Lower lobe of right lung (tissue), 2 donors: Measurements from ENCODE around the gene TMEM139. TPM values are rescaled to one million over a fixed set of nuclear protein-coding genes. Genes with fewer than 3 reads are reported as not detected.

ENCODE experiments used
- ATAC-seq, 2 donors: fragments of 200-7000 bp; cut with Tn5 transposase; one replicate each; pipeline ENCODE4 v1.9.1; 2020 to 2022; ENCODE audit warnings: mild to moderate bottlenecking in 2 of 2, moderate library complexity in 2 of 2
- DNase-seq: peaks from one replicate; pipeline ENCODE4 v3.0.0-alpha.2; 2020
- H3K27ac ChIP-seq: fragments of 200-600 bp; one replicate; pipeline ENCODE4 v1.8.0; 2022
- H3K27me3 ChIP-seq: fragments of 200-600 bp; one replicate; pipeline ENCODE4 v1.8.0; 2022; ENCODE audit warnings: low read depth
- H3K36me3 ChIP-seq: fragments of 200-600 bp; one replicate; pipeline ENCODE4 v1.8.0; 2022; ENCODE audit warnings: mild to moderate bottlenecking
- H3K4me1 ChIP-seq: fragments of 200-600 bp; one replicate; pipeline ENCODE4 v1.8.0; 2022
- H3K4me3 ChIP-seq: fragments of 200-600 bp; one replicate; pipeline ENCODE4 v1.8.0; 2022; ENCODE audit warnings: mild to moderate bottlenecking
- H3K9me3 ChIP-seq: fragments of 200-600 bp; one replicate; pipeline ENCODE4 v1.8.0; 2022
- intact Hi-C: fragments of 100-400 bp; cut with DNase I; formaldehyde crosslinking; loops from one replicate; pipeline ENCODE4 v1.11.0; 2022
- total RNA-seq: library from RNA; stranded (reverse); fragmentation: NEBNext Ultra II Directional; extraction: Animal tissue kit (Norgen Biotek cat#: 25700); gene quantifications from one replicate; pipeline ENCODE4 v1.2.1, GENCODE V29; 2021
- TF ChIP-seq, protein P1 (sequence below): fragments of 200-600 bp; IDR thresholded peaks from one replicate; pipeline ENCODE4 v1.8.0; 2022; ENCODE audit warnings: antibody characterized with exemption, mild to moderate bottlenecking
- donor health status: DM: no; HTN: yes; CAD: no; lungs with severe emphysema.

TMEM139 gene
- total RNA-seq, 1 donor from 2014 or later = 25.9 TPM

DNA sequence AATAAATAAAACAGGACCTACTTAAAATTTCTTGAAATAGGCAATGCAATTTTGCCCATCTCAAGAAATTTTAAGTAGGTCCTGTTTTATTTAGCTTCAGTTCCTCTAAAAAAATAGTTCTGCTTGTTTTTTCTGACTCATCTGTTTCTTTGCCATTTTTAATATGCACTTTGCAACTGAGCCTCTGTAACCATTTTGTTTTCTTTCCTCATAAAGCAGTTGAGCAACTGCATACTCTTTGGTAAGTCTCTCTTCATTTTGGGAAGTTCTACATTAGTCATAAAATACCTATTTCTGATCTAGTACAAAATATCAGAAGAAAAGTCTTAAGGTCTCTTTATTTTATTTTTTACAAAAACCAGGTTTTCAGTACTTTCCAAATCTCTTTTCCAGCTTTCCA lies 44.9 kb upstream of the TMEM139 start:
- ATAC-seq = peak; percentile 53 to 63
- no peaks in the 10 kb centered on the region for H3K4me1 ChIP-seq
- intact Hi-C loops = loop anchor here (5.0 to 10.0 kb wide), 2 partner anchors 67 to 175 kb away; no protein-coding TSS in a partner anchor
- no peak for DNase-seq
- H3K4me3 ChIP-seq = no peak overlapping the region
- H3K9me3 ChIP-seq = no peaks in the 10 kb centered on the region
- TF ChIP-seq, protein P1, sequence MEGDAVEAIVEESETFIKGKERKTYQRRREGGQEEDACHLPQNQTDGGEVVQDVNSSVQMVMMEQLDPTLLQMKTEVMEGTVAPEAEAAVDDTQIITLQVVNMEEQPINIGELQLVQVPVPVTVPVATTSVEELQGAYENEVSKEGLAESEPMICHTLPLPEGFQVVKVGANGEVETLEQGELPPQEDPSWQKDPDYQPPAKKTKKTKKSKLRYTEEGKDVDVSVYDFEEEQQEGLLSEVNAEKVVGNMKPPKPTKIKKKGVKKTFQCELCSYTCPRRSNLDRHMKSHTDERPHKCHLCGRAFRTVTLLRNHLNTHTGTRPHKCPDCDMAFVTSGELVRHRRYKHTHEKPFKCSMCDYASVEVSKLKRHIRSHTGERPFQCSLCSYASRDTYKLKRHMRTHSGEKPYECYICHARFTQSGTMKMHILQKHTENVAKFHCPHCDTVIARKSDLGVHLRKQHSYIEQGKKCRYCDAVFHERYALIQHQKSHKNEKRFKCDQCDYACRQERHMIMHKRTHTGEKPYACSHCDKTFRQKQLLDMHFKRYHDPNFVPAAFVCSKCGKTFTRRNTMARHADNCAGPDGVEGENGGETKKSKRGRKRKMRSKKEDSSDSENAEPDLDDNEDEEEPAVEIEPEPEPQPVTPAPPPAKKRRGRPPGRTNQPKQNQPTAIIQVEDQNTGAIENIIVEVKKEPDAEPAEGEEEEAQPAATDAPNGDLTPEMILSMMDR = no peak
- no peaks in the 10 kb centered on the region for H3K36me3 ChIP-seq
- H3K27me3 ChIP-seq = no peaks in the 10 kb centered on the region
- peak overlapping the region; percentile 61 for H3K27ac ChIP-seq

DNA sequence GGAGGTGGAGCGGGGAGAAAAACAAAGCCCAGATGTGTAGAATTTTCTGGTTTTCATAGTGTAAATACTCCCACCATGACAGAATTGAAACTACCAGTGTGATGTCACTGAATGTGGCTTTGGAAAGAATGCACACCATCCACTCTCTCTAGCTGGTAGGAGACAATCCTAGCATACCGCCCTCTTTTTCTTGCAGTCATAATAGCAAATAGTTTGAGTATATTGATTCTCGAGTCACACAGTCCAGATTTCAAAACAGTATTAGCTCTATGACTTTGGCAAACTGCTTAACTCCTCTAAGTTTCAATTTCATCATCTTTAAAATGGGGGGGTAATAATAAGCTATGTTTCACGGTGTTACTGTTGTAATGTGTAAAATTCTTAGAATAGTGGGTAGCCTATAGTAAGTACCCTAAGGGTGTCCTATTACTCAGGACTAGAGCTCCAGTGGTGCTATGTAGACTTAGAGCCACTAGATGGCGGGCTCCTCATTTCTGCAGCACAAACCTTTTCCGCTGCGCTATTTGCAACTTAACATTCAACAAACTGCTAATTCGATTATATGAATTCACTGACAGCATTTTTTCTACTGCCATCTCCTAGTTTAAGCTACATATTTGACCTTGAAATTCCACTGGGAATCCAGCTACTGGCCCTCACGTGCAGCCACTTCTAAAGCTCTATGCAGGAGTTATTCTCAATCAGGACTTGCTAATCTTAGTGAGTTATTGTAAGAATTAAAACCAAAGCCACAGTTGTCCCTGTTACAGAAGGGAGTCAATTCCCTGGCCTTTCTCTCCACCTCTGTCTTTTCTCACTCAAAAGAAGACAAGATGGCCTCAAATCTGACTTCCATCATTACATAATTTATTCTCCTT lies 44.2 kb upstream of the TMEM139 start:
- no peaks in the 10 kb centered on the region for H3K4me1 ChIP-seq
- H3K36me3 ChIP-seq = no peaks in the 10 kb centered on the region
- no peaks in the 10 kb centered on the region for H3K9me3 ChIP-seq
- H3K4me3 ChIP-seq = no peak overlapping the region
- intact Hi-C loops = loop anchor here (5.0 to 10.0 kb wide), 2 partner anchors 67 to 174 kb away; no protein-coding TSS in a partner anchor
- DNase-seq (no peak), ATAC-seq (peak; percentile 92 to 95)
- TF ChIP-seq, protein P1 = peak; percentile 91
- no peaks in the 10 kb centered on the region for H3K27me3 ChIP-seq
- H3K27ac ChIP-seq = peak overlapping the region; percentile 61

- Histone ChIP-seq H3K4me3 (no peak overlapping the region), H3K36me3 (no peaks in the 10 kb centered on the region), H3K27ac (no peak overlapping the region), H3K27me3 (no peaks in the 10 kb centered on the region), H3K9me3 (no peaks in the 10 kb centered on the region), H3K4me1 (no peaks in the 10 kb centered on the region)
- ATAC-seq = no peak
- DNase-seq = no peak
- intact Hi-C loops = loop anchor here (5.0 to 10.0 kb wide), 2 partner anchors 65 to 172 kb away; no protein-coding TSS in a partner anchor
- TF ChIP-seq, protein P1 = no peak
These were observed 42.5 kb upstream of the TMEM139 start for GRCh38 chr7:143242306-143242705.

- DNase-seq (no peak), ATAC-seq (no peak)
- H3K4me3 ChIP-seq = no peak overlapping the region
- H3K4me1 ChIP-seq = no peaks in the 10 kb centered on the region
- H3K27ac ChIP-seq = no peak overlapping the region
- H3K36me3 ChIP-seq = no peaks in the 10 kb centered on the region
- intact Hi-C loops = loop anchor here (5.0 to 10.0 kb wide), 2 partner anchors 64 to 172 kb away; no protein-coding TSS in a partner anchor
- no peaks in the 10 kb centered on the region for H3K9me3 ChIP-seq
- H3K27me3 ChIP-seq = no peaks in the 10 kb centered on the region
- TF ChIP-seq, protein P1 = no peak
These were observed 41.6 kb upstream of the TMEM139 start for GRCh38 chr7:143243111-143243510.

DNA sequence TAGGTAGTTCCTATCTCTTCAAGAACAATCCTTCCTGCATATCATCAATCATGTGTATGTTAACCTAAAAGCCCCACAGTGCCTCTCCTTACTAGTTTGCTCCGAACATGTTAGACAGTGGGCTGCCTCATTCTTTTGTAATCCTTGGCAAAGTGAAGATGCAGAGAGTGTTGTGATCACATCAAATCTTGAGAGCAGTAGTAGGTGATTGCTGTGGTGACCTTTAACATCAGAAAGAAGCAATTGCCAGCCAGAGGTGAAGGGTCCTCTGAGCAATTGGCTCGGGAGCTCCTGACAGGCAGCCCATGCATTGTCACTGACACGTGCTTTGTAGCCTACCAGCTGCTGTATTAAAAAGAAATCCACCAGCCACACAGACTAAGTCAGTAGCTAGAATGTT lies 41.1 kb upstream of the TMEM139 start:
- DNase-seq = no peak
- Histone ChIP-seq H3K36me3 (no peaks in the 10 kb centered on the region), H3K9me3 (no peaks in the 10 kb centered on the region), H3K4me1 (no peaks in the 10 kb centered on the region), H3K27me3 (no peaks in the 10 kb centered on the region), H3K27ac (no peak overlapping the region), H3K4me3 (no peak overlapping the region)
- intact Hi-C loops = loop anchor here (5.0 to 10.0 kb wide), 2 partner anchors 64 to 171 kb away; no protein-coding TSS in a partner anchor
- TF ChIP-seq, protein P1 = no peak
- ATAC-seq = no peak
